ENCODE results near the gene CNTN4. TPM values are rescaled to one million over a fixed set of nuclear protein-coding genes. Genes with fewer than 3 reads are reported as not detected.

The CNTN4 gene
- total and polyA plus RNA-seq, 2 of the 8 experiments (the other 6 are each of a cell fraction or from before 2014, with no cell fraction given), result 0.41 to 2.2 TPM

DNA sequence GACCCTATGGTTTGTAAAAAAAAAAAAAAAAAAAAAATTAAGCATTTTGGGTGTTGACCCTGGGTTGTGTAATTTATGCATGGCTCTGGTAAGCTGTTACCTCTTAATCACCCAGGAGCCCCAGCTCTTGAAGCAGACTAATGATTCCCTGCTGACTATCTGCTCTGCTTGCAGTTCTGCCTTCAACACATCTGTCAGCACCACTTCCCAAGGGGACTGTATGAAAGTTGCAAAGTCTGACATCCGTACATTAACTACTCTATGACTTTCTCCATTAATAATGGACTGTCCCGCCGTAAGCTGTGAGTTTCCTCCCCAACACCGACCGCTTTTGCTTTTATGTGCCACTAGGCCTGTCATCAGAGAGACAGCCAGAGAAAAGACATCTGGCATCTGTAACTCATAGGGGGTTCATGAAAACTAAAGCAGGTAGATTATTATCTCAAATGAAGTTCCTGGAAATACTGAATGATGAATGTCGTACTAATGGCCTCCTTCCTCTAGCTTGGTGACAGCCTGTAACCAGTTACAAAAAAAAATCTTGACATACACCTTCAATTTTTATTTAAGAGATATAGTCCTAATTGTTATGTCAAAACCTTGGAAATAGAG is 740.0 kb downstream of the CNTN4 start (continued):
- TF ChIP-seq CHD7 (IDR thresholded peaks at IDR 0.05; ENCODE audit: insufficient replicate concordance, low read length) (no peak), FOSL1 (IDR thresholded peaks at IDR 0.05; ENCODE audit: insufficient read depth, low read depth, low read length) (no peak), SIRT6 (IDR thresholded peaks at IDR 0.05; ENCODE audit: low read length) (no peak), EGR1 (IDR thresholded peaks at IDR 0.05; ENCODE audit: borderline replicate concordance, low read depth, low read length) (no peak), RNF2 (IDR thresholded peaks at IDR 0.05; ENCODE audit: borderline replicate concordance, low read depth, low read length, missing control alignments, poor library complexity, severe bottlenecking) (no peak)
